Thoracic aorta (tissue), 2 donors: Measurements from ENCODE around the gene PRIM1. TPM values are rescaled to one million over a fixed set of nuclear protein-coding genes. Genes with fewer than 3 reads are reported as not detected.

Source experiments
- total RNA-seq, 2 donors: library from RNA; depleted of rRNA; stranded (reverse); fragments of >200 nt; gene quantifications; one replicate each; pipeline versions ENCODE4 v1.1.0 to v1.2.3, GENCODE V29; 2016

PRIM1 gene
- total RNA-seq, 2 donors from 2014 or later, result 2.3 to 4.0 TPM

Other genes with a start within 250 kb of the PRIM1 start
- gene RBMS2, start 230.5 kb downstream of the PRIM1 start, total RNA-seq, result 10 to 100 TPM; 33.4 to 40.2 TPM
- 100 to 1,000 TPM in 1 of 2 donors, 10 to 100 TPM in 1; 84.5 to 172 TPM for gene BAZ2A, start 122.0 kb downstream of the PRIM1 start, total RNA-seq
- 100 to 1,000 TPM; 198 to 226 TPM for gene ATP5F1B, start 106.3 kb downstream of the PRIM1 start, total RNA-seq
- gene PTGES3, start 64.0 kb downstream of the PRIM1 start, total RNA-seq, result 10 to 100 TPM; 70.4 to 97.6 TPM
- gene NACA, start 27.0 kb downstream of the PRIM1 start, total RNA-seq, result 100 to 1,000 TPM; 509 to 657 TPM
- gene HSD17B6, start 11.0 kb upstream of the PRIM1 start, total RNA-seq, result 1 to 10 TPM in 1 of 2 donors, not detected in 1; 2.0 TPM
- gene SDR9C7, start 182.1 kb upstream of the PRIM1 start, total RNA-seq, result under 1 TPM in 1 of 2 donors, not detected in 1; 0.27 TPM
- gene RDH16, start 205.3 kb upstream of the PRIM1 start, total RNA-seq, result under 1 TPM; 0.54 to 0.71 TPM